HEK293T (cell line): Measurements from ENCODE around the gene PHF8.

Source experiments
- BHLHE40 ChIP-seq: fragments of 450-650 bp; IDR thresholded peaks from 2 replicates; pipeline ENCODE4 v1.6.1; 2016; ENCODE audit warnings: mild to moderate bottlenecking, moderate library complexity, borderline replicate concordance
- ELF4 ChIP-seq: fragments of 450-650 bp; IDR thresholded peaks from 2 replicates; pipeline ENCODE4 v1.6.1; 2017; ENCODE audit warnings: antibody characterized with exemption
- FOXA1 ChIP-seq: fragments of 450-650 bp; IDR thresholded peaks from 2 replicates; pipeline ENCODE4 v1.6.1; 2016; ENCODE audit warnings: mild to moderate bottlenecking
- FOXM1 ChIP-seq: fragments of 450-650 bp; IDR thresholded peaks from 2 replicates; pipeline ENCODE4 v1.6.1; 2017; ENCODE audit warnings: mild to moderate bottlenecking, borderline replicate concordance
- HDGF ChIP-seq: fragments of 450-650 bp; IDR thresholded peaks from 2 replicates; pipeline ENCODE4 v1.6.1; 2017; ENCODE audit warnings: antibody characterized with exemption, borderline replicate concordance
- SP1 ChIP-seq: fragments of 450-650 bp; IDR thresholded peaks from 2 replicates; pipeline ENCODE4 v1.6.1; 2017
- SUZ12 ChIP-seq: fragments of 450-650 bp; IDR thresholded peaks from 2 replicates; pipeline ENCODE4 v1.6.1; 2016; ENCODE audit warnings: mild to moderate bottlenecking
- TARDBP ChIP-seq: fragments of 450-650 bp; IDR thresholded peaks from 2 replicates; pipeline ENCODE4 v1.6.1; 2016
- TF ChIP-seq, protein P1 (sequence below): fragments of 450-650 bp; IDR thresholded peaks from 2 replicates; pipeline ENCODE4 v1.6.1; 2016

DNA sequence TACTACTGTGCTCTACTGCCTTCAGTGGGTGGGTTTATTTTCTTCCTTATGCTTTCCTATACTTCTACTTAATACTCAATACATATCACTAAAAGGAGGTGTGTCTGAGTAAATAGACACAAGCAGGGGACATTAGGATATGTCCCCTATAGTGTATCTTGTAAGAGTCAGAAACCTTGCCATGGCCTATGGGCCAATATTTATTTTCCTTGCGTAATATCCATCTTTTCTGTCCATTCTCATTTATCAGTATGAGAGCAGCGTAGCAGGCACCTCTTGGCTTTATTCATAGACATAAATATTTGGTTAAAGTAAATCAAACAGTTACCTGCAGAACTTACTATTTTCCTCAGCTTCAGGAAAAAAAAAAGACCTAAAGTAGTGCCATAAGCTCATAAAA lies 46.6 kb upstream of the PHF8 start:
- no peak for TF ChIP-seq BHLHE40
- TF ChIP-seq TARDBP = no peak
- TF ChIP-seq SP1 = no peak
- no peak for TF ChIP-seq SUZ12
- TF ChIP-seq FOXM1 = no peak
- no peak for TF ChIP-seq HDGF
- TF ChIP-seq, protein P1, sequence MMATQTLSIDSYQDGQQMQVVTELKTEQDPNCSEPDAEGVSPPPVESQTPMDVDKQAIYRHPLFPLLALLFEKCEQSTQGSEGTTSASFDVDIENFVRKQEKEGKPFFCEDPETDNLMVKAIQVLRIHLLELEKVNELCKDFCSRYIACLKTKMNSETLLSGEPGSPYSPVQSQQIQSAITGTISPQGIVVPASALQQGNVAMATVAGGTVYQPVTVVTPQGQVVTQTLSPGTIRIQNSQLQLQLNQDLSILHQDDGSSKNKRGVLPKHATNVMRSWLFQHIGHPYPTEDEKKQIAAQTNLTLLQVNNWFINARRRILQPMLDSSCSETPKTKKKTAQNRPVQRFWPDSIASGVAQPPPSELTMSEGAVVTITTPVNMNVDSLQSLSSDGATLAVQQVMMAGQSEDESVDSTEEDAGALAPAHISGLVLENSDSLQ = no peak
- TF ChIP-seq FOXA1 = no peak
- no peak for TF ChIP-seq ELF4
